Motor neuron (in vitro differentiated cells): ENCODE data around the gene VWA5B2. TPM values are rescaled to one million over a fixed set of nuclear protein-coding genes. Genes with fewer than 3 reads are reported as not detected.
A peak's percentile ranks its signal among the peaks of the same experiment; 100 is the strongest.

ENCODE experiments used
- ATAC-seq, 8 experiments: fragments of 200-7000 bp; cut with Tn5 transposase; replicated peaks in 6 of 8; 2 replicates each; pipeline ENCODE4 v1.8.0; 2021; ENCODE audit warnings: mild to moderate bottlenecking in 8 of 8, moderate library complexity in 8 of 8
- H3K27ac ChIP-seq, 2 donors: fragments of 250-450 bp; sonication (Bioruptor Pico); 2 replicates each; pipeline ENCODE4 v1.9.0; 2021; ENCODE audit warnings: antibody characterized with exemption in 2 of 2, mild to moderate bottlenecking in 2 of 2, moderate library complexity in 1 of 2
- H3K4me1 ChIP-seq, 2 donors: fragments of 250-450 bp; sonication (Bioruptor Pico); replicated peaks in 1 of 2; 2 replicates each; pipeline ENCODE4 v1.6.1; 2021; ENCODE audit warnings: antibody characterized with exemption in 2 of 2, mild to moderate bottlenecking in 2 of 2, moderate library complexity in 1 of 2
- H3K4me3 ChIP-seq, 5 donors: fragments of 250-450 bp; sonication (Bioruptor Pico); 2 replicates each; pipeline ENCODE4 v1.9.0; 2021; ENCODE audit warnings: antibody characterized with exemption in 5 of 5, mild to moderate bottlenecking in 5 of 5, moderate library complexity in 4 of 5
- WGBS, 10 experiments: fragments of 450-650 bp; shearing (Covaris generic); methylation state at CpG; one replicate each; pipeline ENCODE4 v1.0.0; 2022; 5-methylcytosine and 5-hydroxymethylcytosine counted together
- in situ Hi-C, 9 experiments: fragments of 400-800 bp; cut with MboI; loops; one replicate each; pipeline ENCODE4 v1.15.0; 2021; ENCODE audit warnings: low sequenced_read_pairs in 9 of 9, low pct_unique_long_range_greater_than_20kb in 2 of 9; ENCODE audit not compliant: unreplicated experiment in 9 of 9
- total RNA-seq, 8 experiments: library from RNA; unstranded; fragments of 300-600 nt; gene quantifications; 2 replicates each; pipeline versions ENCODE4 v1.2.3 to v1.2.4, GENCODE V29; 2022

The VWA5B2 gene
- total RNA-seq, 8 experiments from 2014 or later = 0.36 to 3.3 (median 1.7) TPM

DNA sequence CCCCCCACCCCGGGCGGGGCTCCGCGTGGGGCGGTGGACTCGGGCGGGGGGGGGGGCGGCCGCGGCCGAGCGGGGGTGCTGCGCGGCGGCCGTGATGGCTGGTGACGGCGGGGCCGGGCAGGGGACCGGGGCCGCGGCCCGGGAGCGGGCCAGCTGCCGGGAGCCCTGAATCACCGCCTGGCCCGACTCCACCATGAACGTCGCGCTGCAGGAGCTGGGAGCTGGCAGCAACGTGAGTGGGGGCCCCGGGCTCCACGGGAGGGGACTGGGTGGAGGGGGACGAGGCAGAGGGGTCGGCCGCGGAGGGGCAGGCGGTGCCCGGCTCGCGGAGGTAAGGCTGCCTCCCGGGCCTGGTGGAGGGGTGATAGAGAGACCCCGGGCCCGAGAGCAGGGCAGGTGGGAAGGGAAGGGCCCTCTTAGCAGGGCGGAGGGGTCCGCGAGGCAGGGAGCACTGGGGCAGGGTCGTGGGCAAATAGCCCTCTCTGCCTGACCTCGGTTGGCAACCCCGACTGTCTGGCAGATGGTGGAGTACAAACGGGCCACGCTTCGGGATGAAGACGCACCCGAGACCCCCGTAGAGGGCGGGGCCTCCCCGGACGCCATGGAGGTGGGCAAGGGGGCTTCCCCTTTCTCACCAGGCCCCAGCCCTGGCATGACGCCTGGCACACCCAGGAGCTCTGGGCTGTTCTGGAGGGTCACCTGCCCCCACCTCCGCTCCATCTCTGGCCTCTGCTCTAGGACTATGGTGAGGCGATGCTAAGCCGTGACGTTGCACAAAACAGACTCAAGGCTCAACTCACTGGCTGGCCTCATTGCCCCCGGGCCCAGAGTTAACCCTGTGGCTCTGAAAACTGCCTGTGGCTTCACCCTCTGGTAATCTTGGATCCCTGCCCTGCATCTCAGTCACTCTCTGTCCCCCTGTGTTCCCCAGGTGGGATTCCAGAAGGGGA is 46.9 kb downstream of the VWA5B2 start, which contains the start of gene ECE2:
ECE2 (plus strand) TSS at position 62 of the 950 bp plus-strand sequence; CDS start at position 194, 132 bp downstream.
- in situ Hi-C loops = loop anchor here in 1 of 9 experiments (25.0 kb wide), 2 partner anchors 264 to 364 kb away; partner anchors contain the start of gene ABCC5
- peak; percentile 29 to 73 (median 52) for ATAC-seq
- Histone ChIP-seq H3K4me1 (peaks cover 0 to 5% of the 10 kb centered on the region in 2 donors), H3K4me3 (peak within 1 kb of the TSS; percentile 16 to 24 (median 18)), H3K27ac (no peak within 1 kb of the TSS)
- WGBS, 10 experiments = 36 to 60% methylated on average over 4 to 5 of the region's 65 CpGs; no CpG with 5 or more reads in 8 of the 10 experiments

DNA sequence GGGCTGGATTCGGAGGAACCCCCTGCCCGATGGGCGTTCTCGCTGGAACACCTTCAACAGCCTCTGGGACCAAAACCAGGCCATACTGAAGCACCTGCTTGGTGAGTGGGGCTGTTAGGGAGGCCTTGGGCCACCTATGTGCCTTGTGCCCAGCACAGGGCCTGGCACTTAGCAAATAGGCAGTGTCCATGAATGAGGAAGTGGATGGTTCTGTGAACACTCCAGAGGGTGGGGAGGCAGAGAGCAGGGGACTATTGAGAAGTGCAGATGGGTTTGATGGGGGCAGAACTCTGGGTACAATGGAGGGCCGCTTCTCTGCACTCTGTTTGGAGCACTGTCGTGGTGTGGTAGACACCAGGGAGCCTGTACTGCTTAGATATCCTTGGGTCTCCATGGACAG is 48.0 kb downstream of the VWA5B2 start:
- Histone ChIP-seq H3K4me1 (peaks cover 0 to 5% of the 10 kb centered on the region in 2 donors), H3K27ac (no peak overlapping the region), H3K4me3 (no peak overlapping the region)
- WGBS, 10 experiments = 20% methylated on average over 1 of the region's 6 CpGs; no CpG with 5 or more reads in 9 of the 10 experiments
- in situ Hi-C loops = loop anchor here in 1 of 9 experiments (25.0 kb wide), 2 partner anchors 265 to 365 kb away; partner anchors contain the start of gene ABCC5
- no peak for ATAC-seq

DNA sequence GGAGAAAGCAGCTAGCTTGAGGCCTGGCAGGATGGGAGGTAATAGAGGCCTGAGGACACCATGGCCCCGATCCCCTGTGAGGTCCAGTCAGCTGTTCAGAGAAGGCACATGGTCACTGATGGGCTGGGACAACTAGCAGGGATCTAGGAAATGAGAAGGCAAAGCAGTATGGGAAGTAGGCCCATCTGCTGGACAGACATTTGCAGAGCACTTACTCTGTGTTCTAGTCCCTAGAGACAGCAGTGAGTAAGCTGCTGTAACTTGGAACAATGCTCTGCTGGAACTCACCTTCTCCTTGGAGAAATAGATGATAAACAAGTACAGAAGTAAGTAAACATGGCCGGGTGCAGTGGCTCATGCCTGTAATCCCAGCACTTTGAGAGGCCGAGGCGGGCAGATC is 53.6 kb downstream of the VWA5B2 start:
- no peak for ATAC-seq
- Histone ChIP-seq H3K27ac (no peak overlapping the region), H3K4me1 (peaks cover 3% of the 10 kb centered on the region in 2 donors), H3K4me3 (no peak overlapping the region)
- 20 to 100% (median 58%) methylated on average over 1 to 4 of the region's 4 CpGs; no CpG with 5 or more reads in 4 of the 10 experiments for WGBS, 10 experiments
- in situ Hi-C loops = loop anchor here in 1 of 9 experiments (25.0 kb wide), 2 partner anchors 271 to 371 kb away; partner anchors contain the start of gene ABCC5

DNA sequence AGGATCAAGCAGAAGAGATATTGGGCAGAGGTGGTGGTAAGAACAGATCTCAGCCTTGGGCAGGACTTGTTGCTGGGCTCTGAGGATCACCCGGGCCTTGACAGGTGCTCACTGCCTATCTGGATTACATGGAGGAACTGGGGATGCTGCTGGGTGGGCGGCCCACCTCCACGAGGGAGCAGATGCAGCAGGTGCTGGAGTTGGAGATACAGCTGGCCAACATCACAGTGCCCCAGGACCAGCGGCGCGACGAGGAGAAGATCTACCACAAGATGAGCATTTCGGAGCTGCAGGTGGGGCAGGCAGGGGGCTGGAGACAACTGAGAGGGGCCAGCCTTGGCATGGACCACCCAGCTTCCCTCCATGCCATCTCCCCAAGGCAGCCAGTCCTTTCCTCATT is 54.3 kb downstream of the VWA5B2 start:
- WGBS, 10 experiments = 45 to 95% (median 84%) methylated on average over 1 to 3 of the region's 8 CpGs; no CpG with 5 or more reads in 6 of the 10 experiments
- no peak for ATAC-seq
- Histone ChIP-seq H3K4me3 (no peak overlapping the region), H3K4me1 (peaks cover 3% of the 10 kb centered on the region in 2 donors), H3K27ac (no peak overlapping the region)
- in situ Hi-C loops = loop anchor here in 1 of 9 experiments (25.0 kb wide), 2 partner anchors 271 to 371 kb away; partner anchors contain the start of gene ABCC5

DNA sequence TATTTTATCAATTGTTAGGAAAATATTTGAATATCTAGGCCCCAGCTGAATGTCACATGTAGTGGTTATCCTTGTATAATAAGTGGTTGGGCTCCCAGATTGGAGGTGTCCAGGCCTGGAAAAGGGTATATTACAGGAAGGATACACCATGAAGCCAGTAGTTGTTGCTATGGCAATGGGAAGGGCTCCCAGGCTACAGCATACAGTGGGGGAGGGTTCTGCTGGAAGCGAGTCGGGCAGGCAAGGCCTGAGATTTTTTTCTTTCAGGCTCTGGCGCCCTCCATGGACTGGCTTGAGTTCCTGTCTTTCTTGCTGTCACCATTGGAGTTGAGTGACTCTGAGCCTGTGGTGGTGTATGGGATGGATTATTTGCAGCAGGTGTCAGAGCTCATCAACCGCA is 55.3 kb downstream of the VWA5B2 start:
- Histone ChIP-seq H3K27ac (no peak overlapping the region), H3K4me1 (peaks cover 3% of the 10 kb centered on the region in 2 donors), H3K4me3 (no peak overlapping the region)
- 0% methylated on average over 1 to 3 of the region's 4 CpGs; no CpG with 5 or more reads in 4 of the 10 experiments for WGBS, 10 experiments
- ATAC-seq = peak; percentile 86 to 100 (median 100)
- in situ Hi-C loops = loop anchor here in 1 of 9 experiments (25.0 kb wide), 2 partner anchors 272 to 372 kb away; partner anchors contain the start of gene ABCC5

DNA sequence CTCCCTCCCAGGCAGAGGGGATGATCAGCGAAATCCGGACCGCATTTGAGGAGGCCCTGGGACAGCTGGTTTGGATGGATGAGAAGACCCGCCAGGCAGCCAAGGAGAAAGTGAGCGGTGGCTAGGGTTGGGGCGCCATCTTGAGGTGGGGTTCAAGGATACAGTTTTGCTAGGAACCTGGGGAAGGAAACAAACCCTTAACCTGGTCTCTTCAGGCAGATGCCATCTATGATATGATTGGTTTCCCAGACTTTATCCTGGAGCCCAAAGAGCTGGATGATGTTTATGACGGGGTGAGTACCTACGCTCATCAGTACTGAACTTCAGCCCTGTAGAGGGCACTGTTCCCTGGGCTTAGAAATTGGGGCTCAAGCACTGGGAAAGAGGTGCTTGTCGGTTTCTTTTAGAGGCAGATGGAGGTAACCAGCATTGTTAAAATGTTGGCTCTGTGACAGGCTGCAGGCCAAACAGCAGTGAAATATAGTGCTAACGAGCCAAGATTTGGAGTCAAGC is 60.1 kb downstream of the VWA5B2 start:
- peak in 3 of 8 experiments; percentile 66 to 87 (median 71) for ATAC-seq
- 0 to 60% (median 10%) methylated on average over 1 to 6 of the region's 10 CpGs; no CpG with 5 or more reads in 2 of the 10 experiments for WGBS, 10 experiments
- Histone ChIP-seq H3K27ac (no peak overlapping the region), H3K4me1 (peaks cover 2% of the 10 kb centered on the region in 2 donors), H3K4me3 (no peak overlapping the region)
- in situ Hi-C loops = loop anchor here in 1 of 9 experiments (25.0 kb wide), 2 partner anchors 277 to 377 kb away; partner anchors contain the start of gene ABCC5

DNA sequence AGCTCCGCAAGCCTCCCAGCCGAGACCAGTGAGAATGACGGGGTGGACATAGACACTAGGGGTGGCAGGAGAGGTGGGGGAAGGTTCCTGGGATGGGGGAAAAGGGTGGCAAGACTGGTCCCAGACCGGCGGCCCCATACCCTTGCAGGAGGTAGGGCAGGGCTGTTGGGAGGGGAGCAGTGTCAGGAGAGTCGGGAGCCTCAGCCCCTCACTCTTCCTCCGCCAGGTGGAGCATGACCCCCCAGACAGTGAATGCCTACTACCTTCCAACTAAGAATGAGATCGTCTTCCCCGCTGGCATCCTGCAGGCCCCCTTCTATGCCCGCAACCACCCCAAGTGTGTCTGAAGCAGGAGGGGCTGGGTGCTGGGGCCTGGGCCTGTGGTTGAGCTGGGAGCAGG is 60.9 kb downstream of the VWA5B2 start:
- ATAC-seq = no peak
- in situ Hi-C loops = loop anchor here in 1 of 9 experiments (25.0 kb wide), 2 partner anchors 278 to 378 kb away; partner anchors contain the start of gene ABCC5
- Histone ChIP-seq H3K4me3 (no peak overlapping the region), H3K4me1 (no peaks in the 10 kb centered on the region), H3K27ac (no peak overlapping the region)
- 80 to 100% (median 85%) methylated on average over 1 to 6 of the region's 10 CpGs; no CpG with 5 or more reads in 6 of the 10 experiments for whole genome bisulfite sequencing, 10 experiments

DNA sequence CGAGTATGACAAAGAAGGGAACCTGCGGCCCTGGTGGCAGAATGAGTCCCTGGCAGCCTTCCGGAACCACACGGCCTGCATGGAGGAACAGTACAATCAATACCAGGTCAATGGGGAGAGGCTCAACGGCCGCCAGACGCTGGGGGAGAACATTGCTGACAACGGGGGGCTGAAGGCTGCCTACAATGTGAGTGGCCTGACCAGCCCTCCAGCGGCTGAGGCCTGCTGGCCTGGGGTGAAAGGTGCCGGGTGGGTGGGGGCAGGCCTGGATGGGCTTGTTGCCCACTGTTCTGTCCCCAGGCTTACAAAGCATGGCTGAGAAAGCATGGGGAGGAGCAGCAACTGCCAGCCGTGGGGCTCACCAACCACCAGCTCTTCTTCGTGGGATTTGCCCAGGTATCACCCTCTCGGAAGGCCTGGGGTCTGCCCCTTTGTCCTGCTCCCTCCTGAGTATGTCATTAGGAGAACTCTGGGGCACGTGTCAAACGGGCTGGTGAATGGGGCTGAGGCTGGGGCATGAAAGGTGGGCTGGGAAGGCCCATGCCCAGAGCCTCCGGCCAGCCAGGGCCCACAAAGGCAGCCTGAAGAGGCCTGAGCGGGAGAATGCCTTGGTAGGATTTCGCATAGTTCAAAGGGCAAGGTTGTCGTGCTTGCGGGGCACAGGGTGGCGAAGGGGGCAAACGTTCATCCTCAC is 61.8 kb downstream of the VWA5B2 start:
- in situ Hi-C loops = loop anchor here in 1 of 9 experiments (25.0 kb wide), 2 partner anchors 279 to 379 kb away; partner anchors contain the start of gene ABCC5
- Histone ChIP-seq H3K4me3 (no peak overlapping the region), H3K27ac (no peak overlapping the region), H3K4me1 (no peaks in the 10 kb centered on the region)
- no peak for ATAC-seq
- 67 to 100% (median 80%) methylated on average over 1 to 2 of the region's 22 CpGs; no CpG with 5 or more reads in 7 of the 10 experiments for WGBS, 10 experiments

Other genes starting within 250 kb of the VWA5B2 start
- 10 to 100 TPM; 25.7 to 93.7 (median 36.4) TPM for gene ABCC5, start 211.7 kb upstream of the VWA5B2 start, total RNA-seq
- not detected for gene HTR3D, start 197.8 kb upstream of the VWA5B2 start, total RNA-seq
- not detected for gene HTR3C, start 176.5 kb upstream of the VWA5B2 start, total RNA-seq
- under 1 TPM in 7 of 8 experiments, not detected in 1; 0.05 to 0.49 (median 0.25) TPM for gene HTR3E, start 132.5 kb upstream of the VWA5B2 start, total RNA-seq
- 10 to 100 TPM; 24.7 to 60.9 (median 37.4) TPM for gene EIF2B5, start 94.2 kb upstream of the VWA5B2 start, total RNA-seq
- 10 to 100 TPM; 23.1 to 64.8 (median 34.6) TPM for gene DVL3, start 74.2 kb upstream of the VWA5B2 start, total RNA-seq
- gene AP2M1, start 54.7 kb upstream of the VWA5B2 start, total RNA-seq = 100 to 1,000 TPM; 218 to 443 (median 274) TPM
- 10 to 100 TPM; 21.6 to 67.9 (median 40.6) TPM for gene ABCF3, start 43.4 kb upstream of the VWA5B2 start, total RNA-seq
- 10 to 100 TPM; 19.9 to 65.3 (median 42.0) TPM for gene ALG3, start 19.4 kb downstream of the VWA5B2 start, total RNA-seq
- gene EEF1AKMT4, start 20.1 kb downstream of the VWA5B2 start, total RNA-seq = 10 to 100 TPM in 2 of 8 experiments, 1 to 10 TPM in 6; 4.6 to 15.0 (median 8.0) TPM
- gene CAMK2N2, start 32.0 kb downstream of the VWA5B2 start, total RNA-seq = 10 to 100 TPM in 1 of 8 experiments, 1 to 10 TPM in 4, under 1 TPM in 1, not detected in 2; 0.31 to 16.2 (median 6.5) TPM
- 1 to 10 TPM in 1 of 8 experiments, under 1 TPM in 6, not detected in 1; 0.05 to 1.1 (median 0.46) TPM for gene ECE2, start 46.4 kb downstream of the VWA5B2 start, total RNA-seq
- 100 to 1,000 TPM; 130 to 248 (median 185) TPM for gene PSMD2, start 69.7 kb downstream of the VWA5B2 start, total RNA-seq
- gene EIF4G1, start 85.0 kb downstream of the VWA5B2 start, total RNA-seq = 100 to 1,000 TPM; 103 to 454 (median 182) TPM
- gene FAM131A, start 108.0 kb downstream of the VWA5B2 start, total RNA-seq = 10 to 100 TPM in 6 of 8 experiments, 1 to 10 TPM in 2; 7.1 to 46.1 (median 30.7) TPM
- 10 to 100 TPM in 5 of 8 experiments, 1 to 10 TPM in 3; 6.1 to 30.9 (median 13.1) TPM for gene CLCN2, start 132.0 kb downstream of the VWA5B2 start, total RNA-seq
- 100 to 1,000 TPM in 3 of 8 experiments, 10 to 100 TPM in 5; 61.7 to 120 (median 98.1) TPM for gene POLR2H, start 132.1 kb downstream of the VWA5B2 start, total RNA-seq
- 1 to 10 TPM in 2 of 8 experiments, under 1 TPM in 6; 0.22 to 1.4 (median 0.53) TPM for gene THPO, start 148.6 kb downstream of the VWA5B2 start, total RNA-seq
- 10 to 100 TPM in 1 of 8 experiments, 1 to 10 TPM in 7; 1.1 to 17.5 (median 4.5) TPM for gene CHRD, start 150.5 kb downstream of the VWA5B2 start, total RNA-seq